Activated CD8-positive, alpha-beta T cell treated with anti-CD3 and anti-CD28 coated beads for 36 hours (primary cell): ENCODE data around the gene DOCK3. TPM values are rescaled to one million over a fixed set of nuclear protein-coding genes. Genes with fewer than 3 reads are reported as not detected.

Source experiments
- ATAC-seq: fragments of 200-7000 bp; cut with Tn5 transposase; one replicate; pipeline ENCODE4 v1.10.0; 2021; ENCODE audit warnings: mild to moderate bottlenecking, moderate library complexity
- CTCF ChIA-PET: fragments of 350-600 bp; sonication (Branson Sonifier 250); formaldehyde crosslinking; loops from one replicate; lab custom pipeline; 2021; ENCODE audit warnings: antibody characterized with exemption; lab: Charles Lee
- POLR2A ChIA-PET: fragments of 350-600 bp; sonication (Branson Sonifier 250); formaldehyde crosslinking; loops from one replicate; lab custom pipeline; 2021; ENCODE audit warnings: antibody characterized with exemption; lab: Charles Lee
- DNase-seq: peaks from one replicate; pipeline ENCODE4 v3.0.0-alpha.2; 2020
- H3K27ac Mint-ChIP-seq: one replicate; pipeline ENCODE4 v1.8.0; 2021; ENCODE audit warnings: mild to moderate bottlenecking, mixed read lengths
- H3K27me3 Mint-ChIP-seq: one replicate; pipeline ENCODE4 v1.8.0; 2021; ENCODE audit warnings: mixed read lengths
- H3K36me3 Mint-ChIP-seq: one replicate; pipeline ENCODE4 v1.8.0; 2021; ENCODE audit warnings: low read depth, mixed read lengths
- H3K4me1 Mint-ChIP-seq: one replicate; pipeline ENCODE4 v1.8.0; 2021; ENCODE audit warnings: low read depth, mixed read lengths
- H3K4me3 Mint-ChIP-seq: one replicate; pipeline ENCODE4 v1.8.0; 2021; ENCODE audit warnings: mild to moderate bottlenecking, moderate library complexity, mixed read lengths
- H3K9me3 Mint-ChIP-seq: one replicate; pipeline ENCODE4 v1.8.0; 2021; ENCODE audit warnings: mixed read lengths
- CTCF ChIP-seq: fragments of 200-600 bp; IDR thresholded peaks from one replicate; pipeline ENCODE4 v1.8.0; 2022; ENCODE audit warnings: antibody characterized with exemption, mild to moderate bottlenecking
- intact Hi-C: fragments of 100-400 bp; cut with micrococcal nuclease; formaldehyde crosslinking; loops from one replicate; pipeline ENCODE4 v1.10.0; 2022
- total RNA-seq, 2 experiments: library from RNA; stranded (reverse); gene quantifications; one replicate each; pipeline ENCODE4 v1.2.3, GENCODE V29; 2021

Gene DOCK3
- total RNA-seq, 2 experiments from 2014 or later = 3.6 to 4.2 TPM

DNA sequence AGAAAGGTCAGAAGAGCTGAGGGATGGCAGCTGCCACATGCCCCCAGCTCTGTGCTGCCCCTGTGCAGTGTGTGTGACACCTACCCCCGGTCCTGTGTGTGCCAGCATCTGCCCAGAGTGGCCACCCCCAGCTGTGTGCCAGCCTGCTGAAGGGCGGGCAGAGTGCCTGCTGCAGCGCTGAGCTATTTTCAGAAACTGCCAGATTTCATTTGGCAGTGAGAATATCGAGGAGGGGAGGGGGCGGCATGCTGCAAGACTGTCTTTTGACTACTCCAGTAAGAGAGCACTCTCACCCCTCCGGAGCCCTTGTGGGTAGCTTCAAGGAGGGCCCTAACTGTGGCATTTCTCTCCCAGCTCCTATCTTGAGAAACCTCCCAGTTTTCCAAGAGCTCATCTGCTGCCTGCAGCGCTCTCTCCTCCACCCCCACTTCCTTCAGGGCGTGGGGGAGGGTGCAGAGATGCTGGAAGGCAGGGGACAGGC, 25.2 kb upstream of the DOCK3 start:
- ChIA-PET POLR2A (interaction anchor here (1.0 to 1.5 kb wide), 3 partner anchors 12 to 34 kb away, joined by 3 to 5 read pairs (median 4); no protein-coding TSS in a partner anchor), CTCF (interaction anchor here (1.0 to 1.7 kb wide), 6 partner anchors 13 to 107 kb away, joined by 3 to 20 read pairs (median 4); partner anchors contain the start of gene MAPKAPK3)
- no peaks in the 10 kb centered on the region for H3K9me3 Mint-ChIP-seq
- H3K4me1 Mint-ChIP-seq = peaks cover 14% of the 10 kb centered on the region
- intact Hi-C loops = no loop called here
- peaks cover 22% of the 10 kb centered on the region for H3K36me3 Mint-ChIP-seq
- DNase-seq (no peak), ATAC-seq (no peak)
- TF ChIP-seq CTCF = no peak
- H3K27ac Mint-ChIP-seq = peak overlapping the region; percentile 63
- no peaks in the 10 kb centered on the region for H3K27me3 Mint-ChIP-seq
- H3K4me3 Mint-ChIP-seq = no peak overlapping the region

DNA sequence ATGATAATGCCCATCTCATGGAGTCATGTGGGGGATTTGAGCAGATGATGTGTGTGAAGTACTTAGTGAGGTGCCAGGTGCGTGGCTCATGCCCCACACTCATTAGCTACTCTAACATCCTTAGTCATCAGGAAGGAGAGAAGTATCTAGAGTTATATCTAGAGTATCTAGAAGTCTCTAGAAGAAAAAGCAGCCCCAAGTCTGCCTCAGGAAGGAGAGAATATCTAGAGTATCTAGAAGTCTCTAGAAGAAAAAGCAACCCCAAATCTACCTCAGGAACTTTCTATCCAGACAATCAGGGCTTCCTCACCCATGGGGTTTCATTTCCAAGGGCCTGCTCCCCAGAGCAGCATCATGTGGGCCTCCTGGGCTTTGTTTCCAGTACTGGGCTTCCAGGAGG, 24.7 kb upstream of the DOCK3 start:
- no peaks in the 10 kb centered on the region for H3K9me3 Mint-ChIP-seq
- DNase-seq = no peak
- no peak overlapping the region for H3K4me3 Mint-ChIP-seq
- H3K4me1 Mint-ChIP-seq = peaks cover 19% of the 10 kb centered on the region
- peak overlapping the region; percentile 55 for H3K27ac Mint-ChIP-seq
- TF ChIP-seq CTCF = no peak
- CTCF ChIA-PET = interaction anchor here (1.0 to 1.7 kb wide), 5 partner anchors 14 to 107 kb away, joined by 3 to 20 read pairs (median 3); partner anchors contain the start of gene MAPKAPK3
- intact Hi-C loops = loop anchor here (5.0 kb wide), 1 partner anchor 33 kb away; the partner anchor contains the start of gene MAPKAPK3
- H3K36me3 Mint-ChIP-seq = peaks cover 21% of the 10 kb centered on the region
- ATAC-seq = no peak
- no peaks in the 10 kb centered on the region for H3K27me3 Mint-ChIP-seq
- POLR2A ChIA-PET = interaction anchor here (1.4 kb wide), 1 partner anchor 34 kb away, joined by 5 read pairs; no protein-coding TSS in a partner anchor

DNA sequence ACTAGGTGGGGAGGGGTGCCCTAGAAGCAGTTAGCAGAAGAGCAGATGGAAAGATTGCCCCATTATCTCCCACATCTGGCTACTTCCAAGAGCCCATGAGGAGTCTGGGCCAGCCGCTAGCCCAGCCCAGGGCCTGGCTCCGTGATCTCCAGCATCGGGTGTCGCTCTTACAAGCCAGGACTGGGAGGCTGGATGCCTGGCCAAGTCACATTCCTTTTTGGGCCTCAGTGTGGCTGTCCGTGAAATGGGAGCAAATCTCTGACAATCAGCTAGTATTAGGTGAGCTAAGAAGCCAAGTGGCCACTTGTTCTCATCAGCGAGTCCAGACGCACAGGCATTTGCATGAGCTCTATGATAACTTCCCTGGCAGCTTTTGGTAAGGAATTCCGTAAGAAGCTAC, 23.3 kb upstream of the DOCK3 start:
- POLR2A ChIA-PET = interaction anchor here (0.6 to 6.6 kb wide), 3 partner anchors 17 to 34 kb away, joined by 4 to 53 read pairs (median 6); partner anchors contain the start of gene MAPKAPK3
- no peak for ATAC-seq
- H3K9me3 Mint-ChIP-seq = no peaks in the 10 kb centered on the region
- DNase-seq = no peak
- intact Hi-C loops = loop anchor here (5.0 kb wide), 1 partner anchor 34 kb away; the partner anchor contains the start of gene MAPKAPK3
- H3K36me3 Mint-ChIP-seq = peaks cover 13% of the 10 kb centered on the region
- H3K4me3 Mint-ChIP-seq = no peak overlapping the region
- H3K4me1 Mint-ChIP-seq = peaks cover 25% of the 10 kb centered on the region
- H3K27ac Mint-ChIP-seq = peak overlapping the region; percentile 52
- H3K27me3 Mint-ChIP-seq = no peaks in the 10 kb centered on the region
- CTCF ChIA-PET = interaction anchor here (1.9 to 7.4 kb wide), 5 partner anchors 17 to 84 kb away, joined by 5 to 193 read pairs (median 15); partner anchors contain the start of genes C3orf18, CISH and MAPKAPK3
- no peak for TF ChIP-seq CTCF

DNA sequence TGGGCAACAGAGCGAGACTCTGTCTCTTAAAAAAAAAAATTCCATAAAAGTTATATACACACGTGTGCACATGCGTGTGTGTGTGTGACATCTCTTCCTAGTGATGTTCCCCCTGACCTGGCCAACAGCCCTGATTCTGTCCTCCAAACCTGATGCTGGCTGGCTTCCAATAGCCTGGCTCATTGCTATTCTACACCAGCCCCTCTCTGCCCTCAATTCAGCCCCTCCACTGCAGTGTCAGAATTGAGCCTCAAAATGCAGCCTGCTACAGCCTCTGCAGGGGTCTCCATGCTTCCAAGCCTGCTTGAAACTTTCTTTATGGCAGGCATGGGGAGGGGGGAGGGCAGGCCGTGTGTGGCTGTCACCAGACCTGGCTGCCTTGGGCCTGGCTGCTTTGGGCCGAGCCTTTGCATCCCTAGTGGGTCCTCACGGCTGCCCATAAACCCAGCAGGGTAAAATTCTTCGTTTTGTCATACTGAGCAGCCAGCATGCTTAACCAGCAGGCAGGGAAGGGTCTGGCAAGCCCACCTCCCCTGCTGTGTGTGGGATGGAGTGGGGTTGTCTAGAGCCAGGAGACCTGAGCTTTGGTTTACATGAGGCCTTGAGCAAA, 22.7 kb upstream of the DOCK3 start:
- H3K36me3 Mint-ChIP-seq = peaks cover 10% of the 10 kb centered on the region
- peak overlapping the region; percentile 22 for H3K27ac Mint-ChIP-seq
- ATAC-seq (no peak), DNase-seq (no peak)
- ChIA-PET CTCF (interaction anchor here (1.0 to 7.4 kb wide), 13 partner anchors 15 to 109 kb away, joined by 3 to 193 read pairs (median 7); partner anchors contain the start of genes C3orf18, CISH, DOCK3 and MAPKAPK3), POLR2A (interaction anchor here (0.6 to 6.6 kb wide), 8 partner anchors 14 to 83 kb away, joined by 4 to 53 read pairs (median 6); partner anchors contain the start of genes HEMK1 and MAPKAPK3)
- intact Hi-C loops = loop anchor here (5.0 kb wide), 1 partner anchor 35 kb away; the partner anchor contains the start of gene MAPKAPK3
- H3K4me3 Mint-ChIP-seq = no peak overlapping the region
- no peaks in the 10 kb centered on the region for H3K9me3 Mint-ChIP-seq
- no peak for TF ChIP-seq CTCF
- peaks cover 25% of the 10 kb centered on the region for H3K4me1 Mint-ChIP-seq
- H3K27me3 Mint-ChIP-seq = no peaks in the 10 kb centered on the region
